Neural cell (in vitro differentiated cells): Measurements from ENCODE around the gene GADL1.

ENCODE experiments used
- CTCF ChIP-seq: fragments of 450-650 bp; IDR thresholded peaks from 2 replicates; pipeline ENCODE4 v1.5.1; 2014; ENCODE audit warnings: antibody characterized with exemption, mild to moderate bottlenecking, moderate library complexity; ENCODE audit not compliant: poor library complexity, severe bottlenecking
- EP300 ChIP-seq: fragments of 450-650 bp; conservative IDR thresholded peaks from 2 replicates; pipeline ENCODE4 v1.6.1; 2014; ENCODE audit warnings: antibody characterized with exemption, mild to moderate bottlenecking, moderate library complexity; ENCODE audit not compliant: poor library complexity, severe bottlenecking
- EZH2 ChIP-seq: fragments of 200-600, 300-800 bp; shearing (Covaris generic), sonication (generic); IDR thresholded peaks from 2 replicates; pipeline ENCODE4 v1.6.1; 2014; ENCODE audit warnings: antibody characterized with exemption, low read length, borderline replicate concordance, mild to moderate bottlenecking; ENCODE audit not compliant: insufficient read depth, poor library complexity, severe bottlenecking
- POLR2AphosphoS5 ChIP-seq: IDR thresholded peaks from 2 replicates; pipeline ENCODE4 v1.6.1; 2012
- REST ChIP-seq: IDR thresholded peaks from 2 replicates; pipeline ENCODE4 v1.6.1; 2012; ENCODE audit warnings: borderline replicate concordance

GRCh38 chr3:30699927-30700326 is 194.5 kb downstream of the GADL1 start:
- TF ChIP-seq CTCF: no peak
- TF ChIP-seq REST: no peak
- no peak for TF ChIP-seq POLR2AphosphoS5
- no peak for TF ChIP-seq EZH2
- no peak for TF ChIP-seq EP300
